ENCODE results near the gene IFNL3. TPM values are rescaled to one million over a fixed set of nuclear protein-coding genes. Genes with fewer than 3 reads are reported as not detected.

The IFNL3 gene
- total RNA-seq, 4 donors from 2014 or later, result not detected

DNA sequence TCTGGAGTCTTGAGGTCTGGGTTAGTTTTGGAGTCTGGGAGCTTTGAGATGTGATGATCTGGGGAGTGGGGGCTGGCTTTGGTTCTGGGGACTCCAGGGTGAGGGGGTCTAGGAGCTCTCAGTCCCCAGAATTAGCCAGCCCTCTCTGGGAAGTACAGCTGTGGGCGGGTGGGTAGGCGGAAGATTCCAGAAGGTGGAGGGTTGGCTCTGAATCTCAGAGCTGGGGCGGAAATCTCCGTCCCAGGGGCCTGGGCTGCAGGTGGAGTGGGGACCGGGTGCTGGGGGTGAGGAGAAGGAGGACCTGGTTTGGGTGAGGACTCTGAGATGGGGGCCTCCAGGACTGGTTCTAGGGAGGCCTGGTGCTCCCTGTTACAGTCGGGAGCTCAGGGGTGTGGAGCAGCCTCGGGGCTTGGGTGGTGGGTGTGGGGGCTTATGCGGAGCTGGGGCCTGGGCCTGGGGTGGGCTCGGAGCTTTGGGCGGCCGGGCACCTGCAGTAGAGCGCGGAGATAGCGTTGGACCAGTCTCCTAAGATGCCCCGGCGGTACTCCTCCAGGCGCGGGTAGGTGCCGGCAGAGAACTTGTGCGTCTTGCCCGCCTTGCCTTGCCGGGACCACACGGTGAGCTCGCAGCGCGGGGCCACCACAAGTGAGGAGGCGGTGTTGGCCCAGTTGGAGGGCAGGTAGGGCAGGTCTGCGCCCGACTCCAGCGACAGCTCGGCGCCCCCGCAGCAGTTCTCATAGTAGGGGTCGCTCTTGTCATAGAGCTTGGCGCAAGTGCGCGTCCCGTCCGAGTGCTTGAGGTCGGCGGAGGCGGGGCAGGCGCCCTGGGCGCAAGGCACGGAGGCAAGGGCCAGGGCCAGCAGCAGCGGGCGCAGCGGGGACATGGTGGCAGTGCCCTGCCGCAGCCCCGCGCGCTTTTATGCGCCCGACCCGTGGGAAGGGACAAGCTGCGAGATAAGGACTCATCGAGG, 41.1 kb downstream of the IFNL3 start, which contains the start of gene SYCN:
TSS of gene SYCN (minus strand) at position 892 of the 970 bp plus-strand sequence. CDS start at position 883, 9 bp downstream.
- H3K4me1 ChIP-seq, result no peaks in the 10 kb centered on the region
- no peak for DNase-seq
- no peaks in the 10 kb centered on the region for H3K36me3 ChIP-seq
- WGBS, 2 donors, result 32 to 43% methylated on average over 19 to 22 of the region's 57 CpGs
- peaks cover 14% of the 10 kb centered on the region for H3K27me3 ChIP-seq
- TF ChIP-seq, protein P1, sequence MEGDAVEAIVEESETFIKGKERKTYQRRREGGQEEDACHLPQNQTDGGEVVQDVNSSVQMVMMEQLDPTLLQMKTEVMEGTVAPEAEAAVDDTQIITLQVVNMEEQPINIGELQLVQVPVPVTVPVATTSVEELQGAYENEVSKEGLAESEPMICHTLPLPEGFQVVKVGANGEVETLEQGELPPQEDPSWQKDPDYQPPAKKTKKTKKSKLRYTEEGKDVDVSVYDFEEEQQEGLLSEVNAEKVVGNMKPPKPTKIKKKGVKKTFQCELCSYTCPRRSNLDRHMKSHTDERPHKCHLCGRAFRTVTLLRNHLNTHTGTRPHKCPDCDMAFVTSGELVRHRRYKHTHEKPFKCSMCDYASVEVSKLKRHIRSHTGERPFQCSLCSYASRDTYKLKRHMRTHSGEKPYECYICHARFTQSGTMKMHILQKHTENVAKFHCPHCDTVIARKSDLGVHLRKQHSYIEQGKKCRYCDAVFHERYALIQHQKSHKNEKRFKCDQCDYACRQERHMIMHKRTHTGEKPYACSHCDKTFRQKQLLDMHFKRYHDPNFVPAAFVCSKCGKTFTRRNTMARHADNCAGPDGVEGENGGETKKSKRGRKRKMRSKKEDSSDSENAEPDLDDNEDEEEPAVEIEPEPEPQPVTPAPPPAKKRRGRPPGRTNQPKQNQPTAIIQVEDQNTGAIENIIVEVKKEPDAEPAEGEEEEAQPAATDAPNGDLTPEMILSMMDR (IDR thresholded peaks at IDR 0.05), result no peak
- TF ChIP-seq POLR2A (IDR thresholded peaks at IDR 0.05), result no peak
- no peaks in the 10 kb centered on the region for H3K9me3 ChIP-seq
- H3K4me3 ChIP-seq (replicated peaks in 1 of 3), result no peak within 1 kb of the TSS
- intact Hi-C loops (cut with DNase I), result no loop called here
- H3K27ac ChIP-seq, result no peak within 1 kb of the TSS

DNA sequence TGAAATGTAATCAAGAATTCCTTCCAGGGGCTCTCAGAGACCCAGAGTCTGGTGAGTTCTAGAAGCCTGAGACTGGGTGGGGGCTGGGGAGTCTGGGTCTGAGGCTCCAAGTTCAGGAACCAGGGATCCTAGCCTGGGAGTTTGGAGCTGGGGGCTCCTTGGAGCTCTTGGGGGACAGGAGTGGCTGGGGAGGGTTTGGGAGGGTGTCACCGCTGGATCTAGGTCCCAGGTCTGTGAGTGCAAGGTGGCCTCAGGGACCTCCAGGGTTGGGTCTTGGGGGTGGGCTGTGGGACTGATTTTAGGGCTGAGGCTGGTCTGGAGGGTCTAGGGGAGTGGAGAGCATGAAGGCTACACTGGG, 41.8 kb downstream of the IFNL3 start:
- H3K27me3 ChIP-seq, result peaks cover 14% of the 10 kb centered on the region
- H3K4me3 ChIP-seq (replicated peaks in 1 of 3), result no peak overlapping the region
- intact Hi-C loops (cut with DNase I), result no loop called here
- WGBS, 2 donors, result 90 to 93% methylated on average over 1 of the region's 1 CpG
- no peaks in the 10 kb centered on the region for H3K9me3 ChIP-seq
- no peak overlapping the region for H3K27ac ChIP-seq
- no peaks in the 10 kb centered on the region for H3K36me3 ChIP-seq
- peaks cover 0 to 3% of the 10 kb centered on the region in 2 donors for H3K4me1 ChIP-seq
- TF ChIP-seq POLR2A (IDR thresholded peaks at IDR 0.05), result no peak
- TF ChIP-seq, protein P1 (IDR thresholded peaks at IDR 0.05), result no peak
- no peak for DNase-seq

DNA sequence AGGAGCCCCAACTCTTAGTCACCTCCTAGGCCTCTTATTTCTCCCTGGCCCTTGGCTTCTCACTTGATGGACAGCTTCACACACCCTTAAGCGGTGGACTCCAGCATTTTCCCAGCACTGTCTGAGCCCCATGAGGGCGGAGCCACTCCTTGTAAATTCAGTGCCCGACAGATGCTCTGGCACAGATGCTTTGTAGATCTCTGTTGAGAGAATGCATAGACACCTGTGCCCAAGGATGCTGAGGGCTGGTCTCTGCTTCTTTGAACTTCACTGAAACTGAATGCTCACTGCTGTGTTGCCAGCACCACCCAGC, 44.0 kb downstream of the IFNL3 start:
- peaks cover 14% of the 10 kb centered on the region for H3K27me3 ChIP-seq
- H3K27ac ChIP-seq, result no peak overlapping the region
- peaks cover 0 to 19% of the 10 kb centered on the region in 2 donors for H3K4me1 ChIP-seq
- H3K36me3 ChIP-seq, result no peaks in the 10 kb centered on the region
- DNase-seq, result no peak
- H3K9me3 ChIP-seq, result no peaks in the 10 kb centered on the region
- intact Hi-C loops (cut with DNase I), result no loop called here
- WGBS, 2 donors, result 78 to 84% methylated on average over 3 of the region's 3 CpGs
- no peak for TF ChIP-seq POLR2A (IDR thresholded peaks at IDR 0.05)
- TF ChIP-seq, protein P1 (IDR thresholded peaks at IDR 0.05), result no peak
- no peak overlapping the region for H3K4me3 ChIP-seq (replicated peaks in 1 of 3)

DNA sequence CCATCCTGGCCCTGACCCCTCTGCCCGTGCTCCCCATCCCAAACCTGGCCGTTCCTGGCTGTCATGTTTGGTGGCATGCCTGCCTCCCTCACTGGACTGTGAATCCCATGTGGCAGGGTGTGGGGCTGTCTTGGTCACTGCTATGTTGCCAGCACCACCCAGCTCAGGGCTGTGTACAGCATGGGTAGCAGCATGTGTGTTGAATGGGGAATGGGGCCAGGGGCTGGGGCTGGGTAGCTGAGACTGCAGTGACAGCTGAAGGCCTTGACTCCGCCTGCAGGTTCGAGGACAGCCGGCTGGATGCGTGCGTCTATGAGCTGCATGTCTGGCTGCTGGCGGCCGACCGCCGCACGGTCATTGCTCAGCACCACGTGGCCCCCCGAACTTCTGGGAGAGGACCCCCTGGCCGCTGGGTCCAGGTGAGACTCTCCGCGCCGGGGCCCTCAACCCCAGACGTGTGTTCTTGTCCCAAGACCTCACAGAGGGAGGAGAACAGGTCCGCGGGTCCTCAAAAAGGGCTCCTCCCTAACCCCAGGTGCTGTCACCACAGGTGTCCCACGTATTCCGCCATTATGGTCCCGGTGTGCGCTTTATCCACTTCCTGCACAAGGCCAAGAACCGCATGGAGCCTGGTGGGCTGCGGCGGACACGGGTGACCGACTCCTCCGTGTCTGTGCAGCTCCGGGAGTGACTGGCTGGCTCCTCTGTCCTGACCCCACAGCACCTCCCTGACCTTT, 44.6 kb downstream of the IFNL3 start:
- no peaks in the 10 kb centered on the region for H3K9me3 ChIP-seq
- peaks cover 14% of the 10 kb centered on the region for H3K27me3 ChIP-seq
- no peak for TF ChIP-seq POLR2A (IDR thresholded peaks at IDR 0.05)
- TF ChIP-seq, protein P1 (IDR thresholded peaks at IDR 0.05), result no peak
- intact Hi-C loops (cut with DNase I), result no loop called here
- H3K4me3 ChIP-seq (replicated peaks in 1 of 3), result no peak overlapping the region
- DNase-seq, result no peak
- H3K4me1 ChIP-seq, result peaks cover 0 to 22% of the 10 kb centered on the region in 2 donors
- no peak overlapping the region for H3K27ac ChIP-seq
- WGBS, 2 donors, result 78 to 84% methylated on average over 16 to 18 of the region's 32 CpGs
- no peaks in the 10 kb centered on the region for H3K36me3 ChIP-seq
